Thyroid gland (tissue), 4 donors: ENCODE measurements around the gene WNT2.

Experiments used
- CTCF ChIP-seq, 6 experiments: fragments of 200-600 bp in 3 of 6; fragments of 450-650 bp in 3 of 6; sonication (generic) in 3 of 6; IDR thresholded peaks; one replicate each; pipeline ENCODE4 v1.5.1; 2016 to 2019; ENCODE audit warnings: antibody characterized with exemption in 6 of 6, mild to moderate bottlenecking in 2 of 6, inconsistent platforms in 1 of 6, moderate library complexity in 1 of 6
- POLR2A ChIP-seq, 2 donors: fragments of 450-650 bp; IDR thresholded peaks; one replicate each; pipeline ENCODE4 v1.6.1; 2017; ENCODE audit warnings: antibody characterized with exemption in 2 of 2, mild to moderate bottlenecking in 2 of 2, moderate library complexity in 1 of 2

- TF ChIP-seq CTCF (IDR thresholded peaks at IDR 0.05) (no peak), POLR2A (IDR thresholded peaks at IDR 0.05) (no peak)
Observed at GRCh38 chr7:117238472-117238871, 84.4 kb downstream of the WNT2 start.
